ENCODE data around the gene TNIK.

DNA sequence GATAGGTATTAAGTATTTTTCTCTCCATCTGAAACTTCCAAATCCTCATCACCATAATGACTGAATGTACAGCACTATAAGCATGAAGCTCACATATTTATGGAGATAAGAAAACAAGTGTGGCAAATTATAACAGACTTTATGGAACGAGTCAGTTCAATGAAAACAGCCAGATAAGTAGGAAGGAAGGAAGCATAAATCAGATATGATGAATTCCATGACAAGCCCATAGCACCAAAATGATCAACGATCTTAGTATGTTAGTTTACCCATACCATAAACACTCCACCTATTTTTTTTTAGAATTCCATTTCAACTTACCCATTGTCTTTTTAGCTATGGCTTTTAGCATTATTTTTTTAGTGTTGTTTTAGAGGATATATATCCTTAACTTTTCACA lies 169.5 kb downstream of the TNIK start:
- TF ChIP-seq POU2F2 (IDR thresholded peaks at IDR 0.05; ENCODE audit: low read depth, low read length) (no peak), TAF1 (IDR thresholded peaks at IDR 0.05; ENCODE audit: low read depth, low read length) (no peak), POLR2AphosphoS5 (IDR thresholded peaks at IDR 0.05; ENCODE audit: low read depth, low read length) (no peak), POLR2A (IDR thresholded peaks at IDR 0.05; ENCODE audit: low read depth, low read length) (no peak), SPI1 (IDR thresholded peaks at IDR 0.05; ENCODE audit: low read depth, low read length) (no peak), PAX5 (IDR thresholded peaks at IDR 0.05; ENCODE audit: insufficient read depth, low read length, severe bottlenecking) (no peak)

Data from GM12891 (cell line).